GM10266 (cell line): ENCODE results near the gene ELOVL3.

Source experiments
- DNase-seq: peaks from one replicate; pipeline ENCODE4 v3.0.0; 2012; ENCODE audit errors: extremely low spot score
- TF ChIP-seq, protein P1 (sequence below): IDR thresholded peaks from 2 replicates; pipeline ENCODE4 v1.5.1; 2012; ENCODE audit warnings: mild to moderate bottlenecking, low read depth; ENCODE audit not compliant: control insufficient read depth, insufficient read depth; ENCODE audit errors: missing control alignments

The ELOVL3 gene

DNA sequence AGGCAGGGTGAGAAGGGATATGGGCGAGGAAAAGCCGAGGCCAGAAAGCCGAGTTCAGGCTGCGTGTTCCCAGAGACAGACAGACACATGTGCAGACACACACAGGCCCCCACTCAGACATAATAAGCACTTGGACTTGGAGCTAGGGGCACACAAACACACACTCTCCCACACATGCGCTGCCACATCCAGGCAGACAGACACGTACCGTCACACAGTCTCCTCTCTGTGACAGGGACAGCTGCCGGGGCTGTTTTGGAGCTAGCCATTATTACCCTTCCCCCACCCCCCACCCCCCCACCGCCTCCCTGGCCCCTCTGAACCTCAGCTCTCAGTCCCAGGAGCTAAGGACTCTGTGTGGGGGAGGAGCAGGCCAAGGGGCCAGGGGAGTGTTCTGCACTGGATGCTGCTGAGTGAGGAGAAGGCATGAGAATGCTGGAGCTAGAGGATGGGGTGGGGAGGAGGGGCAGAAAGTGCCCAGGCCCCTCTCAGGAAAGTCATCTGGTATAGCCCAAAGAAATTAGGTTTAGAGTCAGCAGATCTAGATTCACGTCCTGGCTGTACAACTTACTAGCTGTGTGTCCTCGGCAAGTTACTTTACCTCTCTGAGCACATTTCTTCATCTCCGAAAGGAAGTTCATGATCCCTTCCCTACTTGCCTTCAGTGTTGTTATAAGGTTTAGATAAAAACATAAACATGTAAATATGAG is 8.9 kb downstream of the ELOVL3 start:
- DNase-seq = no peak
- TF ChIP-seq, protein P1, sequence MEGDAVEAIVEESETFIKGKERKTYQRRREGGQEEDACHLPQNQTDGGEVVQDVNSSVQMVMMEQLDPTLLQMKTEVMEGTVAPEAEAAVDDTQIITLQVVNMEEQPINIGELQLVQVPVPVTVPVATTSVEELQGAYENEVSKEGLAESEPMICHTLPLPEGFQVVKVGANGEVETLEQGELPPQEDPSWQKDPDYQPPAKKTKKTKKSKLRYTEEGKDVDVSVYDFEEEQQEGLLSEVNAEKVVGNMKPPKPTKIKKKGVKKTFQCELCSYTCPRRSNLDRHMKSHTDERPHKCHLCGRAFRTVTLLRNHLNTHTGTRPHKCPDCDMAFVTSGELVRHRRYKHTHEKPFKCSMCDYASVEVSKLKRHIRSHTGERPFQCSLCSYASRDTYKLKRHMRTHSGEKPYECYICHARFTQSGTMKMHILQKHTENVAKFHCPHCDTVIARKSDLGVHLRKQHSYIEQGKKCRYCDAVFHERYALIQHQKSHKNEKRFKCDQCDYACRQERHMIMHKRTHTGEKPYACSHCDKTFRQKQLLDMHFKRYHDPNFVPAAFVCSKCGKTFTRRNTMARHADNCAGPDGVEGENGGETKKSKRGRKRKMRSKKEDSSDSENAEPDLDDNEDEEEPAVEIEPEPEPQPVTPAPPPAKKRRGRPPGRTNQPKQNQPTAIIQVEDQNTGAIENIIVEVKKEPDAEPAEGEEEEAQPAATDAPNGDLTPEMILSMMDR = no peak

DNA sequence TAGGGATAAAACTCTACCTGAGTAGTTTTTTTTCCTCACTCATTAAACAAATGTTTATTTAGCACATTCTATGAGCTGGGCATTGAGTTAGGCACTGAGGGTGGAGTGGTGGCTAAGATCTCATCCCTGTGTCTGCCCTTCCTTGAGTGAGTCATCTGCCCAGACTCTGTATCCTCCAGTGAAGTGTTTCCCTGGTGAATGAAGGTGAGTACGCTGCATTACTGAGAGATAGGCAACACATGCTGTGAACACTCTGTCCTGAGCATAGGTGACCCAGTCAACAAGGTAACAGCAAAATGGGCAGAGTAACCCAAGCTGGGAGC is 9.5 kb downstream of the ELOVL3 start:
- no peak for DNase-seq
- TF ChIP-seq, protein P1 = no peak

DNA sequence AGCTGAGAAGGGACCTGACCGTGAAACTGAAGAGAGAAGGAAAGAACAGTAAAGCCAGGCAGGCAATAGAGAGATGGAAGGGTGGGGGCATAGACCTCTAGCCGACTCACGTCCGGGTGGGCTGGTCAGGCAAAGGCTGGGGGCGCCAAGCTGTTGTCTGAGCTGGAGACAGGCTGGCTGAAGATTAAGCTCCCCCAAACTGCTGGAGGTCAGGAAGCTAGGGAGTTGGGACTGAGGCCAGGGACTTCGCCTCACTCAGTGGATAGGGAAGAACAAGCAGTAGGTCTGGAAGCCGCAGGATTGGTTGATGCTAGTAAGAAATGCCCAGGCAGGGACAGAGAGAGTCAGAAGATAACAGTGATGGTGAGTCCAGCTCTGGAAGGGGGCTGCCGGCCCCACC is 9.9 kb downstream of the ELOVL3 start:
- TF ChIP-seq, protein P1 = no peak
- DNase-seq = no peak

DNA sequence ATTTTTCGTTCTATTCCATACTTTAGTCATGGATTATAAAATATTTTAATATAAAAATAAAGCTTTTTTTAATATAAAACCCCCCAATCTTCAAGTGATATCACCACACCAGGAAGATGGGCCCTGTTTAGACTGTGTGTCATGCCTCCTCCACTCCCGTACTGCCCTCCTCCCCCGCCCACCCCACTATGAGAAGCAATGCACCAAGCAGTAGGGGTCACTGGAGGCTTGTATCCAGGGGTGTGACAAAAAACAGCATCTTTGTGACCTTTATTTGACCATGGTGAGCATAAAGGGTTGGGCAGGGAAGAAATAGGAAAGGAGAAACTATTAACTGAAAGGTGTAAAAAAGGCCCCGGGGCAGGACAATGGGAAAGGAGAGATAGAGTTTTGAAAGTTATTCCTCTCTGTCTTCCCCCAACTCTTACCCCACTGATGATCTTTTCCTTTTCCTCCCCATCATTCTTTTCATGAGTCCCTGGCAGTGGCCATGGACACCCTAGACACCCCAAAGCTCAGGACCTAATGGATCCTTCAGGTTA is 11.7 kb downstream of the ELOVL3 start:
- no peak for DNase-seq
- TF ChIP-seq, protein P1 = no peak

DNA sequence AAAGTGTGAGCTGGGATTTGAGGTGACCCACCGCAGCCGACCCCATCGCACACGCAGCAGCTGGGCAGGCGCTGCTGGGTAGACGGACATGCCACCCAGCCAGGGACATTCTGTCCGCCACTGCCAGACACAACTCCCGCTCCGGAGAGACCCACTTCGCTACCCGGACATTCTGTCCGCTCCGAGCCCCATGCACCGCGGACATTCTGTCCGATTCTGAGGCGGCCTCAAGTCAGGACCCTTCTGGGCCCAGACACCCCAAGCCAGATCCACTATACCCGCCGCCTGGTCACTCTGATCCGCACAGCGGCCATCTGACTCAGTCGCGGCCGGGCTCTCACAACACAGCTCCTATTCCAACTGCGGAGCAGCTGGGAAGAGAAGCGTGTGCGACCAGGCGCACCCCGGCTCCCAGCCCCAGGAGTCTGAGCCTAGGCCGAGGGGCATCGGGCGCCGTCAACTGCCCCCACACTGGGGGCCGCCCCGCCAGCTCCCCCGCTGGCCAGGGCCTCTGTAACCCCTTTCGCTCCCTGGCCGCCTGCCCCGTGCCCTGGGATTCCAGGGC is 14.4 kb downstream of the ELOVL3 start:
- no peak for DNase-seq
- TF ChIP-seq, protein P1 = no peak

DNA sequence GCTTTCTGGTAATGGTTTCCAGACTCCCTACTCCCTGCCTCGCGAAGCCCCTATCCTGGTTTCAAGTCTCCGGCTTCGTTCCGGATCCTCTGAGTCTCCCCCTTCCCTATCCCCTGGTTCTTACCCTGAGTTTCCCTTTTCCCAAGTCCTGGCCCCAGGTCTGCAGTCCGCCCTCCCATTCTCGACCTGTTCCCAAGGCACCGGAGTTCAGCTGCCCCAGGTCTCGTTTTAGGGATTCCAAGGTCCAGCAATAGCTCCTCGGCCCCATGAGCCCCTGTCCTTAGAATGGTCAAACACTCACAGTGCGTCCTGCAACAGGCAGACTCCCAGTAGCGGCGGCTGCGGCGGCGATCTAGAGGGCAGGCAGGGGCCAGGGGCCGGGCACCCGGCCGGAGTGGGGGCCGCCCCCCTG is 14.9 kb downstream of the ELOVL3 start:
- TF ChIP-seq, protein P1 = no peak

DNA sequence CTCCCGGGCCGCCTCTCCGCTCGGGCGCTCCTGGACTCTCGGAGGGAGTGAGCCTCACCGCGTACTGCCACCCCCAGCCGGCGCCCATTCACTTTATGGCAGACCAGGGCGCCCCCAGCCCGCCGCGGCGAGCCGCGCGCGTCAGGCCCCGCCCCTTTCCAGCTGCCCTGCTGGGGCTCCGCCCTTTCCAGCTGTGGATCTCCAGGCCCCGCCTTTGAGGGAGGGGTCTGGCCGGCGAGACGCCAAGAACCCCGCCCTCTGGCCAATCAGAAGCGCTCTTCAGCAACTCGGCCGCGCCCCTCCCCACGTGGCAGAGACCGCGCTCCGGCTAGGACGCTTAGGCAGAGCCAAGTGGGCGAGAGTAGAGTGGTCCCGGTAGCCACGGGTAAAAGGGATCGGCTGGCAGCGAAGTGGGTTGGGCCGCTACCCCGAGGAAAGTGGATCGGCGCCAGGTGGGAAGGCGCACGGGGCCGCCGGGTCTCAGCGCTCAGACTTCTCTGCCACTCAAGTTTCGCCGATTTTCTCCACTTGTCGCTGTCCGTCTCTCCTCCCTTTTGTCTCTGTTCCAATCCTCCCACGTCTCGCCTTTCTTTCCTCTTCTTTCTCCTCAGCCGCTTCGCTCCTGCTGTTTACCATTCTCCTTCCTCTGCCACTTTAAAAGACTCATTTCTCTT is 15.5 kb downstream of the ELOVL3 start, which contains the start of gene PITX3:
TSS of gene PITX3 (minus strand) at position 69 of the 674 bp plus-strand sequence. CDS start 9,432 bp downstream, outside the sequence.
- TF ChIP-seq, protein P1 = peak; percentile 4
- peak; percentile 98 for DNase-seq

More for the DNA sequence above, 14.9 kb downstream of the ELOVL3 start:
- DNase-seq = no peak
